Measurements from ENCODE around the gene GP1BB. TPM values are rescaled to one million over a fixed set of nuclear protein-coding genes. Genes with fewer than 3 reads are reported as not detected.

GP1BB gene
- total RNA-seq, 2 donors from 2014 or later = 0.48 to 0.62 TPM

- no peak for DNase-seq
- no peaks in the 10 kb centered on the region for H3K9me3 Mint-ChIP-seq
- TF ChIP-seq CTCF (conservative IDR thresholded peaks at IDR 0.05) = no peak
- H3K9ac ChIP-seq (ENCODE audit: extremely low read depth, low read length, poor library complexity, severe bottlenecking) = no peak overlapping the region
- no peaks in the 10 kb centered on the region for H3K4me1 Mint-ChIP-seq
- no peak overlapping the region for H3K4me3 ChIP-seq (ENCODE audit: low read length)
- H3K36me3 Mint-ChIP-seq (ENCODE audit: low read depth) = no peaks in the 10 kb centered on the region
- WGBS, 2 experiments (ENCODE audit: insufficient coverage in 1 of 2, insufficient read length in 1 of 2) = 92 to 94% methylated on average over 15 to 21 of the region's 21 CpGs
- H3K9me3 ChIP-seq (ENCODE audit: control insufficient read depth, low read length) = no peaks in the 10 kb centered on the region
- no peak overlapping the region for H3K27ac ChIP-seq (ENCODE audit: low read depth, low read length)
- H3K4me1 ChIP-seq (ENCODE audit: control insufficient read depth, insufficient read depth, low read length) = peaks cover 4% of the 10 kb centered on the region
- H3K27me3 Mint-ChIP-seq (ENCODE audit: insufficient read depth) = no peaks in the 10 kb centered on the region
- H3K36me3 ChIP-seq (ENCODE audit: control insufficient read depth, insufficient read depth, low read length) = no peaks in the 10 kb centered on the region
- no peak overlapping the region for H3K4me3 Mint-ChIP-seq
- no peaks in the 10 kb centered on the region for H3K27me3 ChIP-seq (ENCODE audit: control insufficient read depth, insufficient read depth, low read length, poor library complexity, severe bottlenecking)
- H3K27ac Mint-ChIP-seq = no peak overlapping the region
These were observed 19.1 kb downstream of the GP1BB start for GRCh38 chr22:19742160-19743066.

- WGBS, 2 experiments (ENCODE audit: insufficient coverage in 1 of 2, insufficient read length in 1 of 2) = 94 to 98% methylated on average over 5 to 6 of the region's 6 CpGs
- Histone ChIP-seq H3K9ac (ENCODE audit: extremely low read depth, low read length, poor library complexity, severe bottlenecking) (no peak overlapping the region), H3K4me1 (ENCODE audit: control insufficient read depth, insufficient read depth, low read length) (peaks cover 4% of the 10 kb centered on the region), H3K36me3 (ENCODE audit: control insufficient read depth, insufficient read depth, low read length) (no peaks in the 10 kb centered on the region), H3K4me3 (ENCODE audit: low read length) (no peak overlapping the region), H3K27me3 (ENCODE audit: control insufficient read depth, insufficient read depth, low read length, poor library complexity, severe bottlenecking) (no peaks in the 10 kb centered on the region), H3K27ac (ENCODE audit: low read depth, low read length) (no peak overlapping the region), H3K9me3 (ENCODE audit: control insufficient read depth, low read length) (no peaks in the 10 kb centered on the region)
- Mint-ChIP-seq H3K9me3 (no peaks in the 10 kb centered on the region), H3K36me3 (ENCODE audit: low read depth) (no peaks in the 10 kb centered on the region), H3K27me3 (ENCODE audit: insufficient read depth) (no peaks in the 10 kb centered on the region), H3K4me1 (no peaks in the 10 kb centered on the region), H3K27ac (no peak overlapping the region), H3K4me3 (no peak overlapping the region)
- DNase-seq = no peak
- TF ChIP-seq CTCF (conservative IDR thresholded peaks at IDR 0.05) = no peak
These were observed 19.7 kb downstream of the GP1BB start for GRCh38 chr22:19743081-19743480.

GRCh38 chr22:19743651-19744050, 20.3 kb downstream of the GP1BB start:
- Histone ChIP-seq H3K4me3 (ENCODE audit: low read length) (no peak overlapping the region), H3K9me3 (ENCODE audit: control insufficient read depth, low read length) (no peaks in the 10 kb centered on the region), H3K4me1 (ENCODE audit: control insufficient read depth, insufficient read depth, low read length) (peaks cover 3% of the 10 kb centered on the region), H3K27me3 (ENCODE audit: control insufficient read depth, insufficient read depth, low read length, poor library complexity, severe bottlenecking) (no peaks in the 10 kb centered on the region), H3K36me3 (ENCODE audit: control insufficient read depth, insufficient read depth, low read length) (no peaks in the 10 kb centered on the region), H3K9ac (ENCODE audit: extremely low read depth, low read length, poor library complexity, severe bottlenecking) (no peak overlapping the region), H3K27ac (ENCODE audit: low read depth, low read length) (no peak overlapping the region)
- 90 to 100% methylated on average over 3 to 4 of the region's 4 CpGs for WGBS, 2 experiments (ENCODE audit: insufficient coverage in 1 of 2, insufficient read length in 1 of 2)
- H3K36me3 Mint-ChIP-seq (ENCODE audit: low read depth) = no peaks in the 10 kb centered on the region
- H3K27me3 Mint-ChIP-seq (ENCODE audit: insufficient read depth) = no peaks in the 10 kb centered on the region
- H3K4me3 Mint-ChIP-seq = no peak overlapping the region
- DNase-seq = no peak
- no peaks in the 10 kb centered on the region for H3K9me3 Mint-ChIP-seq
- no peaks in the 10 kb centered on the region for H3K4me1 Mint-ChIP-seq
- no peak for TF ChIP-seq CTCF (conservative IDR thresholded peaks at IDR 0.05)
- H3K27ac Mint-ChIP-seq = no peak overlapping the region
